OCI-LY7 (cell line): ENCODE results near the gene CFAP20. TPM values are rescaled to one million over a fixed set of nuclear protein-coding genes. Genes with fewer than 3 reads are reported as not detected.

ENCODE experiments used
- BruUV-seq: library from RNA; stranded (reverse); fragments of 400-500 nt; replicated peaks from 2 replicates; lab custom pipeline; 2021; lab: Mats Ljungman, UMichigan
- CTCF ChIA-PET: fragments of 300-600 bp; sonication (Branson Sonifier 250); formaldehyde crosslinking; loops from one replicate; lab custom pipeline; 2022; ENCODE audit warnings: antibody characterized with exemption; ENCODE audit not compliant: unreplicated experiment; lab: Charles Lee
- POLR2A ChIA-PET: fragments of 300-600 bp; sonication (Branson Sonifier 250); formaldehyde crosslinking; loops from one replicate; lab custom pipeline; 2022; ENCODE audit warnings: antibody characterized with exemption; lab: Charles Lee
- DNase-seq: peaks from one replicate; pipeline ENCODE4 v3.0.0-alpha.2; 2015; ENCODE audit warnings: low spot score
- H2AFZ ChIP-seq: fragments of 200-600 bp; sonication (generic), shearing (Covaris generic); 2 replicates; pipeline ENCODE4 v1.6.1; 2014; ENCODE audit warnings: mild to moderate bottlenecking, antibody characterized with exemption, low read length, moderate library complexity
- H3K27ac ChIP-seq: fragments of 200-600 bp; sonication (generic); 2 replicates; pipeline ENCODE4 v1.5.1; 2014; ENCODE audit warnings: mixed run types, low read depth, mild to moderate bottlenecking, moderate library complexity, low read length, inconsistent platforms; ENCODE audit not compliant: poor library complexity, severe bottlenecking
- H3K36me3 ChIP-seq: fragments of 200-600 bp; sonication (generic); 2 replicates; pipeline ENCODE4 v1.6.1; 2014; ENCODE audit warnings: mild to moderate bottlenecking, antibody characterized with exemption, low read length, moderate library complexity, mixed read lengths; ENCODE audit not compliant: insufficient read depth
- H3K4me1 ChIP-seq: fragments of 200-600 bp; sonication (generic); 2 replicates; pipeline ENCODE4 v1.5.1; 2014; ENCODE audit warnings: mild to moderate bottlenecking, low read length; ENCODE audit not compliant: insufficient read depth, poor library complexity, severe bottlenecking
- H3K4me2 ChIP-seq: fragments of 200-600 bp; sonication (generic); 2 replicates; pipeline ENCODE4 v1.6.1; 2014; ENCODE audit warnings: mild to moderate bottlenecking, low read length
- H3K4me3 ChIP-seq: fragments of 200-600 bp; sonication (generic); 2 replicates; pipeline ENCODE4 v1.5.1; 2014; ENCODE audit warnings: mild to moderate bottlenecking, low read depth, low read length; ENCODE audit not compliant: poor library complexity, severe bottlenecking
- H3K79me2 ChIP-seq: fragments of 200-600 bp; sonication (generic); 2 replicates; pipeline ENCODE4 v1.6.1; 2016; ENCODE audit warnings: low read depth, mild to moderate bottlenecking, low read length, moderate library complexity, mixed read lengths; ENCODE audit not compliant: insufficient read depth
- H3K9me2 ChIP-seq: fragments of 200-600 bp; sonication (generic); 2 replicates; pipeline ENCODE4 v1.6.1; 2016; ENCODE audit warnings: mild to moderate bottlenecking, low read length, mixed read lengths; ENCODE audit not compliant: insufficient read depth
- H3K9me3 ChIP-seq: fragments of 200-600 bp; sonication (generic); 2 replicates; pipeline ENCODE4 v1.6.1; 2014; ENCODE audit warnings: mild to moderate bottlenecking, mixed run types, low read length, mixed read lengths
- H4K20me1 ChIP-seq: fragments of 200-600 bp; sonication (generic); 2 replicates; pipeline ENCODE4 v1.6.1; 2014; ENCODE audit warnings: mild to moderate bottlenecking, antibody characterized with exemption, low read length, moderate library complexity, mixed read lengths; ENCODE audit not compliant: insufficient read depth
- EZH2phosphoT487 ChIP-seq: fragments of 200-600 bp; sonication (generic); IDR thresholded peaks from 2 replicates; pipeline ENCODE4 v1.6.1; 2018; ENCODE audit warnings: low read depth, borderline replicate concordance, mild to moderate bottlenecking, mixed run types, antibody characterized with exemption, low read length, moderate library complexity, mixed read lengths
- intact Hi-C: fragments of 100-400 bp; cut with micrococcal nuclease; formaldehyde crosslinking; loops from one replicate; pipeline ENCODE4 v1.10.0; 2022; ENCODE audit not compliant: unreplicated experiment
- total RNA-seq, 2 experiments: library from RNA; depleted of rRNA in 1 of 2; stranded (reverse); fragments of >200 nt in 1 of 2; shearing (Covaris generic) in 1 of 2; gene quantifications; 2 replicates each; pipeline ENCODE4 v1.2.3, GENCODE V29; 2014 to 2022
- TF ChIP-seq, protein P1 (sequence below): fragments of 200-600 bp; sonication (generic); conservative IDR thresholded peaks from 2 replicates; pipeline ENCODE4 v1.5.1; 2014; ENCODE audit warnings: mild to moderate bottlenecking, antibody characterized with exemption, low read length, moderate library complexity, mixed read lengths

CFAP20 gene
- total RNA-seq, 2 experiments from 2014 or later, result 46.4 to 89.2 TPM

GRCh38 chr16:58118801-58119508 lies 10.2 kb downstream of the CFAP20 start:
- no peak for DNase-seq
- TF ChIP-seq EZH2phosphoT487, result no peak
- TF ChIP-seq, protein P1, sequence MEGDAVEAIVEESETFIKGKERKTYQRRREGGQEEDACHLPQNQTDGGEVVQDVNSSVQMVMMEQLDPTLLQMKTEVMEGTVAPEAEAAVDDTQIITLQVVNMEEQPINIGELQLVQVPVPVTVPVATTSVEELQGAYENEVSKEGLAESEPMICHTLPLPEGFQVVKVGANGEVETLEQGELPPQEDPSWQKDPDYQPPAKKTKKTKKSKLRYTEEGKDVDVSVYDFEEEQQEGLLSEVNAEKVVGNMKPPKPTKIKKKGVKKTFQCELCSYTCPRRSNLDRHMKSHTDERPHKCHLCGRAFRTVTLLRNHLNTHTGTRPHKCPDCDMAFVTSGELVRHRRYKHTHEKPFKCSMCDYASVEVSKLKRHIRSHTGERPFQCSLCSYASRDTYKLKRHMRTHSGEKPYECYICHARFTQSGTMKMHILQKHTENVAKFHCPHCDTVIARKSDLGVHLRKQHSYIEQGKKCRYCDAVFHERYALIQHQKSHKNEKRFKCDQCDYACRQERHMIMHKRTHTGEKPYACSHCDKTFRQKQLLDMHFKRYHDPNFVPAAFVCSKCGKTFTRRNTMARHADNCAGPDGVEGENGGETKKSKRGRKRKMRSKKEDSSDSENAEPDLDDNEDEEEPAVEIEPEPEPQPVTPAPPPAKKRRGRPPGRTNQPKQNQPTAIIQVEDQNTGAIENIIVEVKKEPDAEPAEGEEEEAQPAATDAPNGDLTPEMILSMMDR, result no peak
- intact Hi-C loops, result no loop called here
- no TSS peak for BruUV-seq
- Histone ChIP-seq H3K4me2 (no peak overlapping the region), H3K9me3 (no peaks in the 10 kb centered on the region), H3K27ac (no peak overlapping the region), H3K9me2 (no peaks in the 10 kb centered on the region), H4K20me1 (peaks cover 24% of the 10 kb centered on the region), H3K36me3 (peaks cover 34% of the 10 kb centered on the region), H3K4me3 (no peak overlapping the region), H2AFZ (no peak overlapping the region), H3K79me2 (peaks cover 60% of the 10 kb centered on the region), H3K4me1 (peaks cover 15% of the 10 kb centered on the region)
- POLR2A ChIA-PET, result interaction anchor here (1.1 kb wide), 1 partner anchor 10 kb away, joined by 3 read pairs; the partner anchor contains the start of gene CFAP20
- CTCF ChIA-PET, result no interaction called here

GRCh38 chr16:58116529-58116928 lies 12.7 kb downstream of the CFAP20 start:
- no peak for TF ChIP-seq EZH2phosphoT487
- TF ChIP-seq, protein P1, result no peak
- BruUV-seq, result no TSS peak
- H3K4me3 ChIP-seq, result no peak overlapping the region
- H3K4me1 ChIP-seq, result peaks cover 5% of the 10 kb centered on the region
- ChIA-PET CTCF (interaction anchor here (0.6 kb wide), 1 partner anchor 134 kb away, joined by 3 read pairs; no protein-coding TSS in a partner anchor), POLR2A (interaction anchor here (0.6 kb wide), 1 partner anchor 14 kb away, joined by 3 read pairs; no protein-coding TSS in a partner anchor)
- H3K36me3 ChIP-seq, result peaks cover 48% of the 10 kb centered on the region
- intact Hi-C loops, result no loop called here
- peaks cover 17% of the 10 kb centered on the region for H4K20me1 ChIP-seq
- H3K79me2 ChIP-seq, result peaks cover 42% of the 10 kb centered on the region
- H3K27ac ChIP-seq, result no peak overlapping the region
- DNase-seq, result no peak
- no peaks in the 10 kb centered on the region for H3K9me2 ChIP-seq
- no peak overlapping the region for H3K4me2 ChIP-seq
- no peak overlapping the region for H2AFZ ChIP-seq
- H3K9me3 ChIP-seq, result no peaks in the 10 kb centered on the region

GRCh38 chr16:58116081-58116480 lies 13.1 kb downstream of the CFAP20 start:
- Histone ChIP-seq H2AFZ (no peak overlapping the region), H3K36me3 (peaks cover 48% of the 10 kb centered on the region), H3K4me3 (no peak overlapping the region), H3K9me3 (no peaks in the 10 kb centered on the region), H3K27ac (no peak overlapping the region), H3K4me1 (peaks cover under 1% of the 10 kb centered on the region), H3K4me2 (no peak overlapping the region), H3K9me2 (no peaks in the 10 kb centered on the region), H3K79me2 (peaks cover 37% of the 10 kb centered on the region), H4K20me1 (peaks cover 13% of the 10 kb centered on the region)
- BruUV-seq, result no TSS peak
- no peak for TF ChIP-seq EZH2phosphoT487
- TF ChIP-seq, protein P1, result no peak
- intact Hi-C loops, result no loop called here
- POLR2A ChIA-PET, result interaction anchor here (0.6 kb wide), 1 partner anchor 14 kb away, joined by 3 read pairs; no protein-coding TSS in a partner anchor
- DNase-seq, result no peak
- CTCF ChIA-PET, result no interaction called here
